HG02571 (cell line): Measurements from ENCODE around the gene ZNF75A.

Experiments used
- ATAC-seq: cut with Tn5 transposase; IDR thresholded peaks from one replicate; pipeline ENCODE4 v1.9.1; 2021; ENCODE audit warnings: mild to moderate bottlenecking, moderate library complexity; ENCODE audit not compliant: unreplicated experiment

ZNF75A gene

GRCh38 chr16:3364774-3365427 is 59.6 kb downstream of the ZNF75A start:
- no peak for ATAC-seq
